ENCODE measurements around the gene SHISA6. TPM values are rescaled to one million over a fixed set of nuclear protein-coding genes. Genes with fewer than 3 reads are reported as not detected.

Gene SHISA6
- total RNA-seq, 2 donors from 2014 or later = 6.7 to 14.4 TPM

DNA sequence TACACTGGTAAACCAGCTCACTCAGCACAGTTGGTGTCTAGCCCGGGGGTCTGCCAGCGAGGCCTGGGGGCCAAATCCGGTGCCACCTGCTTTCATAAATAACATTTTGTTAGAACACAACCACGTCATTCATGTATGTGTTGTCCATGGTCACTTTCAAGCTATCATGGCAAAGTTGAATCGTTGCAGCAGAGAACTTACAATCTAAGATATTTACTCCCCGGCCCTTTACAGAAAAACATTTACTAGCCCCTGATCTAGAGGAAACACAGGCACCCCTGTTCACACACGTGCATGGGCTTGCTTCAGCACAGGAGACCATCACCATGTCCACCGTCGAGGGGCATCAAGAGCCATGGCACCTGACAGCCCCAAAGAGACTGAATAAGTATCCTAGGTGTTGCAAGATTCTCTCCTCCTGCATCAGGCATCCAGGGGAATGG, 245.9 kb downstream of the SHISA6 start:
- Histone ChIP-seq H3K27ac (ENCODE audit: low read depth, low read length) (no peak overlapping the region), H3K27me3 (ENCODE audit: control insufficient read depth, insufficient read depth, low read length, poor library complexity, severe bottlenecking) (no peaks in the 10 kb centered on the region), H3K4me3 (ENCODE audit: low read length) (no peak overlapping the region), H3K9me3 (ENCODE audit: control insufficient read depth, low read length) (no peaks in the 10 kb centered on the region), H3K36me3 (ENCODE audit: control insufficient read depth, insufficient read depth, low read length) (no peaks in the 10 kb centered on the region), H3K9ac (ENCODE audit: extremely low read depth, low read length, poor library complexity, severe bottlenecking) (no peak overlapping the region), H3K4me1 (ENCODE audit: control insufficient read depth, insufficient read depth, low read length) (peaks cover 8% of the 10 kb centered on the region)
- TF ChIP-seq, protein P1, sequence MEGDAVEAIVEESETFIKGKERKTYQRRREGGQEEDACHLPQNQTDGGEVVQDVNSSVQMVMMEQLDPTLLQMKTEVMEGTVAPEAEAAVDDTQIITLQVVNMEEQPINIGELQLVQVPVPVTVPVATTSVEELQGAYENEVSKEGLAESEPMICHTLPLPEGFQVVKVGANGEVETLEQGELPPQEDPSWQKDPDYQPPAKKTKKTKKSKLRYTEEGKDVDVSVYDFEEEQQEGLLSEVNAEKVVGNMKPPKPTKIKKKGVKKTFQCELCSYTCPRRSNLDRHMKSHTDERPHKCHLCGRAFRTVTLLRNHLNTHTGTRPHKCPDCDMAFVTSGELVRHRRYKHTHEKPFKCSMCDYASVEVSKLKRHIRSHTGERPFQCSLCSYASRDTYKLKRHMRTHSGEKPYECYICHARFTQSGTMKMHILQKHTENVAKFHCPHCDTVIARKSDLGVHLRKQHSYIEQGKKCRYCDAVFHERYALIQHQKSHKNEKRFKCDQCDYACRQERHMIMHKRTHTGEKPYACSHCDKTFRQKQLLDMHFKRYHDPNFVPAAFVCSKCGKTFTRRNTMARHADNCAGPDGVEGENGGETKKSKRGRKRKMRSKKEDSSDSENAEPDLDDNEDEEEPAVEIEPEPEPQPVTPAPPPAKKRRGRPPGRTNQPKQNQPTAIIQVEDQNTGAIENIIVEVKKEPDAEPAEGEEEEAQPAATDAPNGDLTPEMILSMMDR (conservative IDR thresholded peaks at IDR 0.05) = no peak
- Mint-ChIP-seq H3K27me3 (ENCODE audit: insufficient read depth) (peaks cover 27% of the 10 kb centered on the region), H3K4me3 (no peak overlapping the region), H3K9me3 (no peaks in the 10 kb centered on the region), H3K4me1 (peaks cover 45% of the 10 kb centered on the region), H3K27ac (peak overlapping the region; percentile 85), H3K36me3 (ENCODE audit: low read depth) (no peaks in the 10 kb centered on the region)
- 90 to 94% methylated on average over 8 to 9 of the region's 9 CpGs for WGBS, 2 experiments (ENCODE audit: insufficient coverage in 1 of 2, insufficient read length in 1 of 2)
- DNase-seq = peak; percentile 51

DNA sequence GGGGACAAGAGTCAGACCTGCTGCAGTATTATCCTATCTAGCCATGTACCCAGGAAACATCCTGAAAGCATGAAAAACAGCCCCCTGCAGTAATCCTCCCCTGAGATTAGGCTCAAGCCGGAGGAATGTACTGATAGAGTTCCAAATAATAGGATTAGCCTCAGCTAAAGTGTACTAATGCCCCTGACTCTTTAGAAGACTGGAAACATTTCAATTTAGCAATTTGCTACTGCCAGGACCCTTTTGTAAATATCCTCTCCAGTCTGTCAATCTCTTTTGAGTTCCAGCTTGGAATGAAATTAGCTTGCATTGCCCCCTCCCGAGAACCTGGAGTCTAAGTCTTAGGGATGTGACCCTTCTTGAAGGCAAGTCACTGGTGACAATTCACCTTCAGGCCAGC, 246.5 kb downstream of the SHISA6 start:
- H3K4me1 Mint-ChIP-seq = peaks cover 45% of the 10 kb centered on the region
- Histone ChIP-seq H3K9me3 (ENCODE audit: control insufficient read depth, low read length) (no peaks in the 10 kb centered on the region), H3K27me3 (ENCODE audit: control insufficient read depth, insufficient read depth, low read length, poor library complexity, severe bottlenecking) (no peaks in the 10 kb centered on the region), H3K27ac (ENCODE audit: low read depth, low read length) (no peak overlapping the region), H3K4me3 (ENCODE audit: low read length) (peak overlapping the region; percentile 21), H3K4me1 (ENCODE audit: control insufficient read depth, insufficient read depth, low read length) (peaks cover 8% of the 10 kb centered on the region), H3K36me3 (ENCODE audit: control insufficient read depth, insufficient read depth, low read length) (no peaks in the 10 kb centered on the region), H3K9ac (ENCODE audit: extremely low read depth, low read length, poor library complexity, severe bottlenecking) (no peak overlapping the region)
- 41 to 78% methylated on average over 2 of the region's 2 CpGs for WGBS, 2 experiments (ENCODE audit: insufficient coverage in 1 of 2, insufficient read length in 1 of 2)
- peak; percentile 55 for DNase-seq
- H3K9me3 Mint-ChIP-seq = no peaks in the 10 kb centered on the region
- H3K27me3 Mint-ChIP-seq (ENCODE audit: insufficient read depth) = peaks cover 27% of the 10 kb centered on the region
- TF ChIP-seq, protein P1 (conservative IDR thresholded peaks at IDR 0.05) = no peak
- peak overlapping the region; percentile 85 for H3K27ac Mint-ChIP-seq
- peak overlapping the region; percentile 27 for H3K4me3 Mint-ChIP-seq
- H3K36me3 Mint-ChIP-seq (ENCODE audit: low read depth) = no peaks in the 10 kb centered on the region

- Mint-ChIP-seq H3K36me3 (ENCODE audit: low read depth) (no peaks in the 10 kb centered on the region), H3K4me1 (peaks cover 54% of the 10 kb centered on the region), H3K27ac (no peak overlapping the region), H3K9me3 (no peaks in the 10 kb centered on the region), H3K4me3 (no peak overlapping the region), H3K27me3 (ENCODE audit: insufficient read depth) (peaks cover 29% of the 10 kb centered on the region)
- WGBS, 2 experiments (ENCODE audit: insufficient coverage in 1 of 2, insufficient read length in 1 of 2) = 88 to 95% methylated on average over 3 of the region's 3 CpGs
- H3K4me3 ChIP-seq (ENCODE audit: low read length) = peak overlapping the region; percentile 21
- DNase-seq = peak; percentile 7
- no peak overlapping the region for H3K27ac ChIP-seq (ENCODE audit: low read depth, low read length)
- TF ChIP-seq, protein P1 (conservative IDR thresholded peaks at IDR 0.05) = no peak
- H3K9ac ChIP-seq (ENCODE audit: extremely low read depth, low read length, poor library complexity, severe bottlenecking) = no peak overlapping the region
- H3K4me1 ChIP-seq (ENCODE audit: control insufficient read depth, insufficient read depth, low read length) = peaks cover 8% of the 10 kb centered on the region
- H3K27me3 ChIP-seq (ENCODE audit: control insufficient read depth, insufficient read depth, low read length, poor library complexity, severe bottlenecking) = no peaks in the 10 kb centered on the region
- no peaks in the 10 kb centered on the region for H3K9me3 ChIP-seq (ENCODE audit: control insufficient read depth, low read length)
- no peaks in the 10 kb centered on the region for H3K36me3 ChIP-seq (ENCODE audit: control insufficient read depth, insufficient read depth, low read length)
Observed at GRCh38 chr17:11488407-11488806, 247.4 kb downstream of the SHISA6 start.

Data from endodermal cell (in vitro differentiated cells).